ENCODE results near the gene IFITM1. TPM values are rescaled to one million over a fixed set of nuclear protein-coding genes. Genes with fewer than 3 reads are reported as not detected.
"Not testable (repeated sequence)": the region's sequence is repeated elsewhere in the genome, so short reads cannot be mapped to it uniquely, and the experiment has no call there.

The IFITM1 gene
- total RNA-seq, 1 donor from 2014 or later, result 526 TPM

DNA sequence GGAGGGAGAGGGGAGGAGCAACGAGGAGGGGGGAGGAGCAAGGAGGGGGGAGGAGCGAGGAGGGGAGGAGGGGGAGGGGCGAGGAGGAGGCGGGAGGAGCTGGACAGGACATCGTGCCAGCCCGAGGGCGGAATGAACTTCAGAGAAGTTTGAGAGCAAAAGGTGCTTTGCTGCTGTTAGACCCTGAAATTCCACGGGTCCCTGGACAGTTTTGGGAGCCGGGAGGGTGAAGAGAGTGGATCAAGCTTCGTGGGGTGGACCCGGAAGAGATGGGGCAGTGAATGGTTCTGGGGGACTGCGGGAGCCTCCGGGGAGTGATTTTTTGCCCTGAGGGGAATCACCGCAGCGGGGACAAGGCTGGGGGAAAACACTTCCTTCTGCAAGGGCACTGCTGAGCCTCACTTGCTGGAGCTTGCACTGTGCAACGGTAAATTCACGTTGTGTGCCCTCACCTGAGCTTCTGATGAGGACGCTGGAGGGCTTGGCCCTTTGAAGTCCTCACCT lies 46.3 kb upstream of the IFITM1 start:
- H3K36me3 ChIP-seq (ENCODE audit: insufficient read depth, low read length), result no peaks in the 10 kb centered on the region
- H3K4me1 ChIP-seq (ENCODE audit: insufficient read depth, low read length), result no peaks in the 10 kb centered on the region
- no peaks in the 10 kb centered on the region for H4K20me1 ChIP-seq (ENCODE audit: insufficient read depth, low read length)
- H3K4me1 Mint-ChIP-seq (ENCODE audit: low read depth, unreplicated experiment), result no peaks in the 10 kb centered on the region
- no peaks in the 10 kb centered on the region for H3K9me3 ChIP-seq (ENCODE audit: insufficient read depth, low read depth, low read length)
- H3K9me3 Mint-ChIP-seq (ENCODE audit: unreplicated experiment), result peaks cover 2% of the 10 kb centered on the region
- H3K4me3 Mint-ChIP-seq (ENCODE audit: unreplicated experiment), result no peak overlapping the region
- H3K36me3 Mint-ChIP-seq (ENCODE audit: low read depth, unreplicated experiment), result no peaks in the 10 kb centered on the region
- H3K79me2 ChIP-seq (ENCODE audit: insufficient read depth, low read length), result no peaks in the 10 kb centered on the region
- H3K27me3 ChIP-seq (ENCODE audit: insufficient read depth, low read length), result peaks cover 9% of the 10 kb centered on the region
- H3K4me2 ChIP-seq (ENCODE audit: low read length), result no peak overlapping the region
- H3K27me3 Mint-ChIP-seq (ENCODE audit: low read depth, unreplicated experiment), result peaks cover 23% of the 10 kb centered on the region
- TF ChIP-seq EZH2 (IDR thresholded peaks at IDR 0.05; ENCODE audit: insufficient read depth, low read length), result no peak
- TF ChIP-seq, protein P1, sequence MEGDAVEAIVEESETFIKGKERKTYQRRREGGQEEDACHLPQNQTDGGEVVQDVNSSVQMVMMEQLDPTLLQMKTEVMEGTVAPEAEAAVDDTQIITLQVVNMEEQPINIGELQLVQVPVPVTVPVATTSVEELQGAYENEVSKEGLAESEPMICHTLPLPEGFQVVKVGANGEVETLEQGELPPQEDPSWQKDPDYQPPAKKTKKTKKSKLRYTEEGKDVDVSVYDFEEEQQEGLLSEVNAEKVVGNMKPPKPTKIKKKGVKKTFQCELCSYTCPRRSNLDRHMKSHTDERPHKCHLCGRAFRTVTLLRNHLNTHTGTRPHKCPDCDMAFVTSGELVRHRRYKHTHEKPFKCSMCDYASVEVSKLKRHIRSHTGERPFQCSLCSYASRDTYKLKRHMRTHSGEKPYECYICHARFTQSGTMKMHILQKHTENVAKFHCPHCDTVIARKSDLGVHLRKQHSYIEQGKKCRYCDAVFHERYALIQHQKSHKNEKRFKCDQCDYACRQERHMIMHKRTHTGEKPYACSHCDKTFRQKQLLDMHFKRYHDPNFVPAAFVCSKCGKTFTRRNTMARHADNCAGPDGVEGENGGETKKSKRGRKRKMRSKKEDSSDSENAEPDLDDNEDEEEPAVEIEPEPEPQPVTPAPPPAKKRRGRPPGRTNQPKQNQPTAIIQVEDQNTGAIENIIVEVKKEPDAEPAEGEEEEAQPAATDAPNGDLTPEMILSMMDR (IDR thresholded peaks at IDR 0.05; ENCODE audit: insufficient read depth, low read depth, low read length), result no peak
- no peak overlapping the region for H3K4me3 ChIP-seq (ENCODE audit: insufficient read depth, low read depth, low read length)
- no peak for DNase-seq (ENCODE audit: low read depth)
- FAIRE-seq, result no peak
- no peak overlapping the region for H3K9ac ChIP-seq (ENCODE audit: low read length)
- no peak overlapping the region for H3K27ac ChIP-seq (ENCODE audit: low read depth, low read length)
- no peak overlapping the region for H3K27ac Mint-ChIP-seq (ENCODE audit: unreplicated experiment)
- no peak overlapping the region for H2AFZ ChIP-seq (ENCODE audit: low read depth, low read length)

DNA sequence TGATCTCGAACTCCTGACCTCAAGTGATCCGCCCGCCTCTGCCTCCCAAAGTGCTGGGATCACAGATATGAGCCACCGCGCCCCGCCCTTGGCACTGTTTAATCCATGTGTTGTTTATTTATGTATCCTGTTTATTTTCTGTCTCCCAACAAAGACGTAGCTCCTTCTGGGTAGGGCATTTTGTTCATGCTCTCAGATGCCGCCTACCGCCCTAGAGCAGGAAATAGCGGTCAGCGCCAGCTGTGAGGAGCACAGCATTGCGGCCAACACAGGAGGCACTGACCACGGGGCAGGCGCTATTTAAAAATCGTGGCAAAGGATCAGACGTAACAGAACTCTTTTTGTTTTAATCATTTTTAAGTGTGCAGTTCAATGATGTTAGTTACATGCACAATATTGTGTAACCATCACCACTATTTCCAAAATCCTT lies 45.1 kb upstream of the IFITM1 start:
- peaks cover 11% of the 10 kb centered on the region for H3K27me3 ChIP-seq (ENCODE audit: insufficient read depth, low read length)
- not testable (repeated sequence) for H3K36me3 Mint-ChIP-seq (ENCODE audit: low read depth, unreplicated experiment); H3K9ac ChIP-seq (ENCODE audit: low read length); FAIRE-seq; H3K79me2 ChIP-seq (ENCODE audit: insufficient read depth, low read length); H3K4me3 ChIP-seq (ENCODE audit: insufficient read depth, low read depth, low read length); H3K4me2 ChIP-seq (ENCODE audit: low read length); H3K27ac ChIP-seq (ENCODE audit: low read depth, low read length); H3K9me3 ChIP-seq (ENCODE audit: insufficient read depth, low read depth, low read length); H3K9me3 Mint-ChIP-seq (ENCODE audit: unreplicated experiment); H3K4me1 ChIP-seq (ENCODE audit: insufficient read depth, low read length); H2AFZ ChIP-seq (ENCODE audit: low read depth, low read length); H3K4me1 Mint-ChIP-seq (ENCODE audit: low read depth, unreplicated experiment); H3K27ac Mint-ChIP-seq (ENCODE audit: unreplicated experiment); H4K20me1 ChIP-seq (ENCODE audit: insufficient read depth, low read length); H3K36me3 ChIP-seq (ENCODE audit: insufficient read depth, low read length); H3K4me3 Mint-ChIP-seq (ENCODE audit: unreplicated experiment)
- DNase-seq (ENCODE audit: low read depth), result peak; percentile 18
- H3K27me3 Mint-ChIP-seq (ENCODE audit: low read depth, unreplicated experiment), result peaks cover 27% of the 10 kb centered on the region

DNA sequence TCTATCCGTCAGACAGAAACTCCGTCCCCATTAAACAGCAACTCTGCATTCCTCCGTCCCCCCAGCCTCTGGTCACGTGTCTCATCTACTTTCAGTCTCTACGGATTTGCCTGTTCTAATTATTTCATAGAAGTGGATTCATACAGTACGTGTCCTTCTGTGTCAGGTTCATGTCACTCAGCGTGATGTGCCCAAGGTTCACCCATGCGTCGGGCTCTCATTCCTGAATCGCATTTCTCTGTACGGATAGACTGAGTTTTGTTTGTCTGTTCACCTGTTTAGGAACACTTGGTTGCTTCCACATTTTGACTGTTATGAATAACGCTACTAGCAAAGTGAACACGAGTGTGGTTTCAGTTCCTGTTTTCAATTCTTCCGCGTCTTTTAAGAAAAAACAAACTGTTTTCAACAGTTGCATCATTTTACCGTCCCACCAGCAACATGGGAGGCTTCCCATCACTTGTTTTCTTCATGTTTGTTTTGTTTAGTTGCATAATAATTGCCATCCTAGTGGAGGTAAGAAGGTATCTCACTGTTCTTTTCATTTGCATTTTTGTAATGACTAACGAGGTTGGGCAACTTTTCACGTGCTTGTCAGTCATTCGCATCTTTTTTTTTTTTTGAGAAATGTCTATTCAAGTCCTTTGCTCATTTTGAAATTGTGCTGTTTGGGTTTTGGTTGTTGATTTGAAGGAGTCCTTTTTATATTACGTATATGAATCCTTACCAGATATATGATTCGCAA lies 44.5 kb upstream of the IFITM1 start:
- Histone ChIP-seq H3K27ac (ENCODE audit: low read depth, low read length) (no peak overlapping the region), H3K4me1 (ENCODE audit: insufficient read depth, low read length) (no peaks in the 10 kb centered on the region), H3K4me2 (ENCODE audit: low read length) (no peak overlapping the region), H3K9ac (ENCODE audit: low read length) (no peak overlapping the region), H2AFZ (ENCODE audit: low read depth, low read length) (no peak overlapping the region), H4K20me1 (ENCODE audit: insufficient read depth, low read length) (no peaks in the 10 kb centered on the region), H3K9me3 (ENCODE audit: insufficient read depth, low read depth, low read length) (no peaks in the 10 kb centered on the region), H3K4me3 (ENCODE audit: insufficient read depth, low read depth, low read length) (no peak overlapping the region), H3K27me3 (ENCODE audit: insufficient read depth, low read length) (peaks cover 13% of the 10 kb centered on the region), H3K79me2 (ENCODE audit: insufficient read depth, low read length) (no peaks in the 10 kb centered on the region), H3K36me3 (ENCODE audit: insufficient read depth, low read length) (no peaks in the 10 kb centered on the region)
- TF ChIP-seq, protein P1 (IDR thresholded peaks at IDR 0.05; ENCODE audit: insufficient read depth, low read depth, low read length), result no peak
- TF ChIP-seq EZH2 (IDR thresholded peaks at IDR 0.05; ENCODE audit: insufficient read depth, low read length), result no peak
- H3K4me1 Mint-ChIP-seq (ENCODE audit: low read depth, unreplicated experiment), result no peaks in the 10 kb centered on the region
- no peak overlapping the region for H3K4me3 Mint-ChIP-seq (ENCODE audit: unreplicated experiment)
- H3K27ac Mint-ChIP-seq (ENCODE audit: unreplicated experiment), result no peak overlapping the region
- peaks cover 27% of the 10 kb centered on the region for H3K27me3 Mint-ChIP-seq (ENCODE audit: low read depth, unreplicated experiment)
- DNase-seq (ENCODE audit: low read depth), result no peak
- FAIRE-seq, result no peak
- no peaks in the 10 kb centered on the region for H3K36me3 Mint-ChIP-seq (ENCODE audit: low read depth, unreplicated experiment)
- H3K9me3 Mint-ChIP-seq (ENCODE audit: unreplicated experiment), result peaks cover 2% of the 10 kb centered on the region
